Upper lobe of left lung (tissue), 6 donors: ENCODE results near the gene SEZ6L. TPM values are rescaled to one million over a fixed set of nuclear protein-coding genes. Genes with fewer than 3 reads are reported as not detected.

Experiments
- ATAC-seq, 2 donors: fragments of 200-7000 bp; cut with Tn5 transposase; one replicate each; pipeline ENCODE4 v1.9.1; 2022; ENCODE audit warnings: mild to moderate bottlenecking in 2 of 2, moderate library complexity in 2 of 2; ENCODE audit not compliant: low FRiP score in 2 of 2
- DNase-seq, 2 donors: peaks; one replicate each; pipeline ENCODE4 v3.0.0-alpha.2; 2019 to 2020
- H3K27ac ChIP-seq, 4 donors: fragments of 200-600 bp; sonication (generic); one replicate each; pipeline ENCODE4 v1.5.1; 2016 to 2019
- H3K27me3 ChIP-seq, 4 donors: fragments of 200-600 bp; sonication (generic); one replicate each; pipeline ENCODE4 v1.5.1; 2017 to 2019
- H3K36me3 ChIP-seq, 4 donors: fragments of 200-600 bp; sonication (generic); one replicate each; pipeline ENCODE4 v1.5.1; 2016 to 2019
- H3K4me1 ChIP-seq, 4 donors: fragments of 200-600 bp; sonication (generic); one replicate each; pipeline ENCODE4 v1.5.1; 2018 to 2019
- H3K4me3 ChIP-seq, 4 donors: fragments of 200-600 bp; sonication (generic); one replicate each; pipeline ENCODE4 v1.5.1; 2017 to 2019; ENCODE audit warnings: mild to moderate bottlenecking in 2 of 4, moderate library complexity in 1 of 4
- H3K9me3 ChIP-seq, 4 donors: fragments of 200-600 bp; sonication (generic); one replicate each; pipeline ENCODE4 v1.5.1; 2018 to 2019
- EP300 ChIP-seq, 4 donors: sonication (generic); formaldehyde crosslinking; IDR thresholded peaks; one replicate each; pipeline ENCODE4 v1.5.1; 2017; ENCODE audit warnings: antibody characterized with exemption in 4 of 4, control low read depth in 2 of 4
- POLR2A ChIP-seq, 4 donors: fragments of 450-650 bp; IDR thresholded peaks; one replicate each; pipeline ENCODE4 v1.5.1; 2016 to 2017; ENCODE audit warnings: antibody characterized with exemption in 4 of 4, mild to moderate bottlenecking in 2 of 4
- POLR2AphosphoS5 ChIP-seq, 2 donors: sonication (generic); formaldehyde crosslinking; IDR thresholded peaks; one replicate each; pipeline ENCODE4 v1.5.1; 2017; ENCODE audit warnings: antibody characterized with exemption in 2 of 2
- WGBS, 2 donors: methylation state at CpG; one replicate each; pipeline ENCODE4 v1.1.5; 2017 to 2018; 5-methylcytosine and 5-hydroxymethylcytosine counted together
- total RNA-seq, 6 donors: library from RNA; depleted of rRNA in 4 of 6; stranded (reverse); fragments of >200 nt in 4 of 6; gene quantifications; one replicate each; pipeline versions ENCODE4 v1.1.0 to v1.2.1, GENCODE V29; 2016 to 2021
- TF ChIP-seq, protein P1 (sequence below), 6 experiments: fragments of 450-650 bp in 4 of 6; fragments of 200-600 bp in 2 of 6; sonication (generic) in 2 of 6; IDR thresholded peaks; one replicate each; pipeline ENCODE4 v1.5.1; 2016 to 2019; ENCODE audit warnings: antibody characterized with exemption in 6 of 6
- donor health status: DM: no; HTN: no; CAD: no; lungs with moderate emphysema.
- donor health status: DM: no; HTN: yes; CAD: no; lungs with severe emphysema.

Gene SEZ6L
- total RNA-seq, 6 donors from 2014 or later = 0.06 to 1.2 (median 0.24) TPM; not detected in 3

DNA sequence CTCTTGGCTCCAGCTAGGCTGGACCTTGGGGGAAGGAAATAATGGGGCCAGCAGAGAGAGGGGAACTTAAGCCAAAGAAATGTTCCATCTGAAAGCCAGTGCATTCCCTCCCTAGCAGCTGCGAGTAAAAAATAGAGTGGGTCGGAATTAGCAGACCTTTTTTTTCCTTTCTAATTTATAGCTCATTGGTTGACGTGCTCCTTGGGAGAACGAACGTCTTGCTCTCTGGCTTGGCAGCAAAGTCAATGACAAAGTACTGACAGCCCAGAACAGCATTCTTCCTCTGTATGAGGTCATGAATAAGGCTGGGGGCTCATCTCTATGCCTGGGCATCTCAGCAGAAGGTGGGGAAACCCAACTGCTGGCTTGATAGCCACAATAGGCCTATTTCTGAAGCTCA lies 65.0 kb downstream of the SEZ6L start:
- no peak for TF ChIP-seq EP300 (IDR thresholded peaks at IDR 0.05)
- TF ChIP-seq POLR2A (IDR thresholded peaks at IDR 0.05) = no peak
- TF ChIP-seq POLR2AphosphoS5 (IDR thresholded peaks at IDR 0.05) = no peak
- TF ChIP-seq, protein P1, sequence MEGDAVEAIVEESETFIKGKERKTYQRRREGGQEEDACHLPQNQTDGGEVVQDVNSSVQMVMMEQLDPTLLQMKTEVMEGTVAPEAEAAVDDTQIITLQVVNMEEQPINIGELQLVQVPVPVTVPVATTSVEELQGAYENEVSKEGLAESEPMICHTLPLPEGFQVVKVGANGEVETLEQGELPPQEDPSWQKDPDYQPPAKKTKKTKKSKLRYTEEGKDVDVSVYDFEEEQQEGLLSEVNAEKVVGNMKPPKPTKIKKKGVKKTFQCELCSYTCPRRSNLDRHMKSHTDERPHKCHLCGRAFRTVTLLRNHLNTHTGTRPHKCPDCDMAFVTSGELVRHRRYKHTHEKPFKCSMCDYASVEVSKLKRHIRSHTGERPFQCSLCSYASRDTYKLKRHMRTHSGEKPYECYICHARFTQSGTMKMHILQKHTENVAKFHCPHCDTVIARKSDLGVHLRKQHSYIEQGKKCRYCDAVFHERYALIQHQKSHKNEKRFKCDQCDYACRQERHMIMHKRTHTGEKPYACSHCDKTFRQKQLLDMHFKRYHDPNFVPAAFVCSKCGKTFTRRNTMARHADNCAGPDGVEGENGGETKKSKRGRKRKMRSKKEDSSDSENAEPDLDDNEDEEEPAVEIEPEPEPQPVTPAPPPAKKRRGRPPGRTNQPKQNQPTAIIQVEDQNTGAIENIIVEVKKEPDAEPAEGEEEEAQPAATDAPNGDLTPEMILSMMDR (IDR thresholded peaks at IDR 0.05) = no peak
- ATAC-seq = no peak
- no peak for DNase-seq
- Histone ChIP-seq H3K27ac (no peak overlapping the region), H3K9me3 (no peaks in the 10 kb centered on the region), H3K27me3 (peaks cover 0 to 4% (median 0%) of the 10 kb centered on the region in 4 donors), H3K4me3 (no peak overlapping the region), H3K36me3 (no peaks in the 10 kb centered on the region), H3K4me1 (no peaks in the 10 kb centered on the region)
- 42 to 51% methylated on average over 5 of the region's 5 CpGs for WGBS, 2 donors

- ATAC-seq = no peak
- Histone ChIP-seq H3K27ac (no peak overlapping the region), H3K4me1 (no peaks in the 10 kb centered on the region), H3K27me3 (peaks cover 0 to 4% (median 0%) of the 10 kb centered on the region in 4 donors), H3K9me3 (no peaks in the 10 kb centered on the region), H3K4me3 (no peak overlapping the region), H3K36me3 (no peaks in the 10 kb centered on the region)
- 81 to 83% methylated on average over 10 to 11 of the region's 11 CpGs for WGBS, 2 donors
- DNase-seq = no peak
- no peak for TF ChIP-seq EP300 (IDR thresholded peaks at IDR 0.05)
- TF ChIP-seq, protein P1 (IDR thresholded peaks at IDR 0.05) = no peak
- TF ChIP-seq POLR2A (IDR thresholded peaks at IDR 0.05) = no peak
- no peak for TF ChIP-seq POLR2AphosphoS5 (IDR thresholded peaks at IDR 0.05)
Measured at GRCh38 chr22:26235792-26236487, 66.7 kb downstream of the SEZ6L start.

GRCh38 chr22:26236991-26237390 lies 67.7 kb downstream of the SEZ6L start:
- DNase-seq (no peak), ATAC-seq (no peak)
- Histone ChIP-seq H3K9me3 (no peaks in the 10 kb centered on the region), H3K36me3 (no peaks in the 10 kb centered on the region), H3K27me3 (peaks cover 0 to 4% (median 0%) of the 10 kb centered on the region in 4 donors), H3K27ac (no peak overlapping the region), H3K4me1 (no peaks in the 10 kb centered on the region), H3K4me3 (no peak overlapping the region)
- WGBS, 2 donors = 67 to 69% methylated on average over 6 of the region's 6 CpGs
- TF ChIP-seq POLR2AphosphoS5 (IDR thresholded peaks at IDR 0.05) = no peak
- TF ChIP-seq, protein P1 (IDR thresholded peaks at IDR 0.05) = no peak
- TF ChIP-seq EP300 (IDR thresholded peaks at IDR 0.05) = no peak
- TF ChIP-seq POLR2A (IDR thresholded peaks at IDR 0.05) = no peak

DNA sequence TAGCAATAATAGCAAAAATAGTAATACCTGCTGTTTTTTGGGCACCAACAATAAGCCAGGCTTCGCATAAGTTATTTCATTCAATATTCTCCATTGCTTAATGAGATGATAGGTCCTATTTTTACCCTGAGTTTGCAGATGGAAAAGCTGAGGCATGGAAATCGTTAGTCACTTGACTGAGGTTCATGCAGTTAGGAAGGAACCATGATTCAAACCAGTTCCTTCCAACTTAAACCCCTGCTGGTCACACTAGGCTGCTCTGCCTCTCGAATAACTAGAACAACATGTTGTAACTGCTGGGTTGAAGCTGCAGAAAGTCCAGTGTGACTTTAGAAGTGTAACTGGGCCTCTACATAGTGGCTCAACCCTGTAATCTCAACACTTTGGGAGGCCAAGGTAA lies 69.3 kb downstream of the SEZ6L start:
- TF ChIP-seq, protein P1 (IDR thresholded peaks at IDR 0.05) = no peak
- TF ChIP-seq POLR2AphosphoS5 (IDR thresholded peaks at IDR 0.05) (no peak), EP300 (IDR thresholded peaks at IDR 0.05) (no peak), POLR2A (IDR thresholded peaks at IDR 0.05) (no peak)
- DNase-seq (no peak), ATAC-seq (no peak)
- H3K27ac ChIP-seq = no peak overlapping the region
- no peaks in the 10 kb centered on the region for H3K4me1 ChIP-seq
- 69 to 75% methylated on average over 3 of the region's 3 CpGs for WGBS, 2 donors
- peaks cover 0 to 4% (median 0%) of the 10 kb centered on the region in 4 donors for H3K27me3 ChIP-seq
- H3K9me3 ChIP-seq = no peaks in the 10 kb centered on the region
- no peaks in the 10 kb centered on the region for H3K36me3 ChIP-seq
- no peak overlapping the region for H3K4me3 ChIP-seq

DNA sequence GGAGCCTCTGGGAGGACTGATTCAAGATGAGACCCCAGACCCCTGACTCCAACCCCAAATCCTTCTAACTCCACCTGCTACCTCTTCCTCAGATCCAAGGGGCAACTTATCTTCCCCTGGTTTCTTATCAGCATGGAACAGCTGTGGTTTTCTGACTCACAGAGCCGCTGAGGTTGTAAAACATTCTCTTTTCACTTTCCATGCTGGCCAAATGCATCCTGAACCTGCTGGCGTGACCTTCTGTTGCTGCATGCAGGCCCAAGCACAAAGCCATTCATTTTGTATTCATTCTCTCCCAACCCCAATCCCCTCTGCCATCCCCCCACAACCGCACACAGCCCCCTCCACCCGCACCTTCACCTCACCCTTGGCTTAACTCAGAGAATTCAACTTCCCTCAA lies 70.3 kb downstream of the SEZ6L start:
- no peaks in the 10 kb centered on the region for H3K9me3 ChIP-seq
- H3K27me3 ChIP-seq = peaks cover 0 to 4% (median 0%) of the 10 kb centered on the region in 4 donors
- H3K36me3 ChIP-seq = no peaks in the 10 kb centered on the region
- H3K4me3 ChIP-seq = no peak overlapping the region
- no peaks in the 10 kb centered on the region for H3K4me1 ChIP-seq
- TF ChIP-seq EP300 (IDR thresholded peaks at IDR 0.05) (no peak), POLR2A (IDR thresholded peaks at IDR 0.05) (no peak), POLR2AphosphoS5 (IDR thresholded peaks at IDR 0.05) (no peak)
- TF ChIP-seq, protein P1 (IDR thresholded peaks at IDR 0.05) = no peak
- no peak for DNase-seq
- ATAC-seq = no peak
- 49 to 58% methylated on average over 4 of the region's 4 CpGs for WGBS, 2 donors
- no peak overlapping the region for H3K27ac ChIP-seq
